Gastroesophageal sphincter (tissue), 4 donors: ENCODE data around the gene MARS1. TPM values are rescaled to one million over a fixed set of nuclear protein-coding genes. Genes with fewer than 3 reads are reported as not detected.
"Not testable (repeated sequence)": the region's sequence is repeated elsewhere in the genome, so short reads cannot be mapped to it uniquely, and the experiment has no call there.

Experiments
- ATAC-seq: fragments of 150-250 bp; one replicate; pipeline ENCODE4 v1.9.1; 2016; ENCODE audit warnings: mild to moderate bottlenecking, moderate library complexity
- H3K27ac ChIP-seq, 4 donors: fragments of 200-600 bp; sonication (generic) in 3 of 4; 1 replicate in 3 of 4; 2 replicates in 1 of 4; pipeline ENCODE4 v1.5.1; 2016 to 2019
- H3K27me3 ChIP-seq: fragments of 200-600 bp; sonication (generic); one replicate; pipeline ENCODE4 v1.5.1; 2019
- H3K36me3 ChIP-seq, 2 donors: fragments of 200-600 bp; sonication (generic); one replicate each; pipeline ENCODE4 v1.5.1; 2019; ENCODE audit warnings: control low read depth in 1 of 2
- H3K4me1 ChIP-seq, 3 donors: fragments of 200-600 bp; sonication (generic); 1 replicate in 2 of 3; 2 replicates in 1 of 3; pipeline ENCODE4 v1.5.1; 2016 to 2019; ENCODE audit warnings: control low read depth in 2 of 3
- H3K4me3 ChIP-seq, 2 donors: fragments of 200-600 bp; sonication (generic); one replicate each; pipeline ENCODE4 v1.5.1; 2019; ENCODE audit warnings: mild to moderate bottlenecking in 1 of 2, moderate library complexity in 1 of 2
- H3K9me3 ChIP-seq, 3 donors: fragments of 200-600 bp; sonication (generic); one replicate each; pipeline ENCODE4 v1.5.1; 2017 to 2019; ENCODE audit warnings: control low read depth in 2 of 3
- CTCF ChIP-seq, 4 experiments: fragments of 200-600 bp in 2 of 4; fragments of 450-650 bp in 2 of 4; sonication (generic) in 1 of 4; IDR thresholded peaks; one replicate each; pipeline ENCODE4 v1.5.1; 2017 to 2019; ENCODE audit warnings: antibody characterized with exemption in 4 of 4, mild to moderate bottlenecking in 2 of 4, moderate library complexity in 2 of 4
- EP300 ChIP-seq: sonication (generic); formaldehyde crosslinking; IDR thresholded peaks from one replicate; pipeline ENCODE4 v1.6.1; 2017; ENCODE audit warnings: antibody characterized with exemption, mild to moderate bottlenecking
- POLR2A ChIP-seq, 2 donors: fragments of 450-650 bp; IDR thresholded peaks; one replicate each; pipeline ENCODE4 v1.6.1; 2017; ENCODE audit warnings: antibody characterized with exemption in 2 of 2, mild to moderate bottlenecking in 2 of 2, moderate library complexity in 1 of 2
- POLR2AphosphoS5 ChIP-seq: sonication (generic); formaldehyde crosslinking; IDR thresholded peaks from one replicate; pipeline ENCODE4 v1.6.1; 2017; ENCODE audit warnings: antibody characterized with exemption
- WGBS, 2 donors: methylation state at CpG; one replicate each; pipeline ENCODE4 v1.1.5; 2018; ENCODE audit warnings: low coverage in 1 of 2; 5-methylcytosine and 5-hydroxymethylcytosine counted together
- total RNA-seq, 4 donors: library from RNA; depleted of rRNA; stranded (reverse); fragments of >200 nt; gene quantifications; one replicate each; pipeline ENCODE4 v1.1.0, GENCODE V29; 2016

The MARS1 gene
- total RNA-seq, 4 donors from 2014 or later = 67.4 to 209 (median 81.7) TPM

- no peak for TF ChIP-seq CTCF (IDR thresholded peaks at IDR 0.05)
- TF ChIP-seq POLR2AphosphoS5 = no peak
- TF ChIP-seq POLR2A (IDR thresholded peaks at IDR 0.05) = no peak
- no peak for TF ChIP-seq EP300
- 75 to 95% methylated on average over 2 to 3 of the region's 4 CpGs for WGBS, 2 donors
- no peak for ATAC-seq
- peaks cover 7 to 88% of the 10 kb centered on the region in 2 donors for H3K36me3 ChIP-seq
- H3K27me3 ChIP-seq = no peaks in the 10 kb centered on the region
- H3K4me1 ChIP-seq = peaks cover 0 to 4% (median 0%) of the 10 kb centered on the region in 3 donors
- H3K9me3 ChIP-seq = no peaks in the 10 kb centered on the region
- no peak overlapping the region for H3K27ac ChIP-seq
- H3K4me3 ChIP-seq = no peak overlapping the region
Measured at GRCh38 chr12:57511161-57511560, 23.3 kb downstream of the MARS1 start.

GRCh38 chr12:57511588-57512325 lies 23.9 kb downstream of the MARS1 start:
- H3K27me3 ChIP-seq = no peaks in the 10 kb centered on the region
- ATAC-seq = no peak
- peaks cover 0 to 10% (median 0%) of the 10 kb centered on the region in 3 donors for H3K4me1 ChIP-seq
- TF ChIP-seq CTCF (IDR thresholded peaks at IDR 0.05) (no peak), POLR2A (IDR thresholded peaks at IDR 0.05) (no peak), EP300 (no peak), POLR2AphosphoS5 (no peak)
- H3K4me3 ChIP-seq = no peak overlapping the region
- WGBS, 2 donors = 87 to 96% methylated on average over 4 to 5 of the region's 7 CpGs
- peak overlapping the region in 1 of 4 donors; percentile 3 for H3K27ac ChIP-seq
- peaks cover 7 to 89% of the 10 kb centered on the region in 2 donors for H3K36me3 ChIP-seq
- H3K9me3 ChIP-seq = no peaks in the 10 kb centered on the region

- Histone ChIP-seq H3K4me3 (no peak overlapping the region), H3K4me1 (peaks cover 3 to 19% (median 5%) of the 10 kb centered on the region in 3 donors), H3K27ac (peak overlapping the region in 1 of 4 donors; percentile 3), H3K9me3 (no peaks in the 10 kb centered on the region), H3K27me3 (no peaks in the 10 kb centered on the region), H3K36me3 (peaks cover 7 to 93% of the 10 kb centered on the region in 2 donors)
- TF ChIP-seq POLR2AphosphoS5 = no peak
- no peak for TF ChIP-seq POLR2A (IDR thresholded peaks at IDR 0.05)
- no peak for TF ChIP-seq CTCF (IDR thresholded peaks at IDR 0.05)
- TF ChIP-seq EP300 = no peak
- no peak for ATAC-seq
- 91 to 96% methylated on average over 4 to 6 of the region's 6 CpGs for WGBS, 2 donors
Measured at GRCh38 chr12:57512665-57513064, 24.8 kb downstream of the MARS1 start.

GRCh38 chr12:57513266-57513665 lies 25.4 kb downstream of the MARS1 start:
- TF ChIP-seq CTCF (IDR thresholded peaks at IDR 0.05) (no peak), POLR2A (IDR thresholded peaks at IDR 0.05) (no peak), EP300 (no peak), POLR2AphosphoS5 (no peak)
- Histone ChIP-seq H3K27me3 (no peaks in the 10 kb centered on the region), H3K4me1 (peaks cover 5 to 25% (median 11%) of the 10 kb centered on the region in 3 donors), H3K9me3 (no peaks in the 10 kb centered on the region), H3K36me3 (peaks cover 7 to 90% of the 10 kb centered on the region in 2 donors), H3K27ac (peak overlapping the region in 1 of 4 donors; percentile 3), H3K4me3 (no peak overlapping the region)
- no peak for ATAC-seq
- WGBS, 2 donors = 100% methylated on average over 4 of the region's 5 CpGs; no CpG with 5 or more reads in 1 of the 2 donors

- not testable (repeated sequence) for H3K4me3 ChIP-seq, ATAC-seq, H3K27me3 ChIP-seq, H3K9me3 ChIP-seq
- WGBS, 2 donors = 95% methylated on average over 6 of the region's 6 CpGs; no CpG with 5 or more reads in 1 of the 2 donors
- Histone ChIP-seq H3K4me1 (peaks cover 5 to 29% (median 15%) of the 10 kb centered on the region in 3 donors), H3K36me3 (peaks cover 7 to 87% of the 10 kb centered on the region in 2 donors), H3K27ac (peak overlapping the region in 1 of 4 donors; percentile 3)
Measured at GRCh38 chr12:57513677-57514076, 25.8 kb downstream of the MARS1 start.

- H3K36me3 ChIP-seq = peaks cover 7 to 82% of the 10 kb centered on the region in 2 donors
- not testable (repeated sequence) for H3K27me3 ChIP-seq, H3K4me3 ChIP-seq, H3K27ac ChIP-seq, H3K9me3 ChIP-seq, ATAC-seq
- peaks cover 5 to 35% (median 21%) of the 10 kb centered on the region in 3 donors for H3K4me1 ChIP-seq
- 93 to 100% methylated on average over 1 to 3 of the region's 9 CpGs for WGBS, 2 donors
Measured at GRCh38 chr12:57514246-57514645, 26.4 kb downstream of the MARS1 start.
